HG02678 (cell line): ENCODE measurements around the gene SNAPC3.
A peak's percentile ranks its signal among the peaks of the same experiment; 100 is the strongest.
"Not testable (repeated sequence)": the region's sequence is repeated elsewhere in the genome, so short reads cannot be mapped to it uniquely, and the experiment has no call there.

Source experiments
- ATAC-seq: cut with Tn5 transposase; IDR thresholded peaks from one replicate; pipeline ENCODE4 v1.9.1; 2021; ENCODE audit warnings: mild to moderate bottlenecking, moderate library complexity; ENCODE audit not compliant: unreplicated experiment

SNAPC3 gene

GRCh38 chr9:15422372-15423230, at the start of gene SNAPC3:
TSS of gene SNAPC3 (plus strand) at chr9:15422876. CDS start at chr9:15422880, 4 bp downstream.
- ATAC-seq = peak; percentile 96

- no peak for ATAC-seq
Observed at GRCh38 chr9:15373881-15374280, 48.8 kb upstream of the SNAPC3 start.

- ATAC-seq = no peak
Observed at GRCh38 chr9:15374310-15374709, 48.4 kb upstream of the SNAPC3 start.

GRCh38 chr9:15374825-15375224, 47.9 kb upstream of the SNAPC3 start:
- ATAC-seq = no peak

- ATAC-seq = no peak
Observed at GRCh38 chr9:15377625-15378540, 44.8 kb upstream of the SNAPC3 start.

GRCh38 chr9:15379317-15379716, 43.4 kb upstream of the SNAPC3 start:
- ATAC-seq = not testable (repeated sequence)

- ATAC-seq = not testable (repeated sequence)
Observed at GRCh38 chr9:15379888-15380287, 42.8 kb upstream of the SNAPC3 start.

- no peak for ATAC-seq
Observed at GRCh38 chr9:15381491-15381890, 41.2 kb upstream of the SNAPC3 start.

GRCh38 chr9:15386465-15386864, 36.2 kb upstream of the SNAPC3 start:
- no peak for ATAC-seq

- ATAC-seq = no peak
Observed at GRCh38 chr9:15389173-15389572, 33.5 kb upstream of the SNAPC3 start.

- ATAC-seq = no peak
Observed at GRCh38 chr9:15389631-15390030, 33.0 kb upstream of the SNAPC3 start.

- no peak for ATAC-seq
Observed at GRCh38 chr9:15390201-15390600, 32.5 kb upstream of the SNAPC3 start.

- no peak for ATAC-seq
Observed at GRCh38 chr9:15392363-15392762, 30.3 kb upstream of the SNAPC3 start.

GRCh38 chr9:15400281-15400941, 22.3 kb upstream of the SNAPC3 start:
- no peak for ATAC-seq

- no peak for ATAC-seq
Observed at GRCh38 chr9:15401266-15401665, 21.4 kb upstream of the SNAPC3 start.

- ATAC-seq = no peak
Observed at GRCh38 chr9:15403155-15403554, 19.5 kb upstream of the SNAPC3 start.

GRCh38 chr9:15404171-15404570, 18.5 kb upstream of the SNAPC3 start:
- no peak for ATAC-seq

GRCh38 chr9:15416880-15417279, 5.8 kb upstream of the SNAPC3 start:
- ATAC-seq = no peak

GRCh38 chr9:15417626-15418025, 5.0 kb upstream of the SNAPC3 start:
- no peak for ATAC-seq

- no peak for ATAC-seq
Observed at GRCh38 chr9:15420796-15421195, 1.9 kb upstream of the SNAPC3 start.

GRCh38 chr9:15421532-15421931, 1.1 kb upstream of the SNAPC3 start:
- no peak for ATAC-seq
